Measurements from ENCODE around the gene RPN2. TPM values are rescaled to one million over a fixed set of nuclear protein-coding genes. Genes with fewer than 3 reads are reported as not detected.

The RPN2 gene
- total and polyA plus RNA-seq, 2 donors (not counting 1 experiment from before 2014, with no cell fraction given) = 80.2 to 87.3 TPM

- Histone ChIP-seq H2AFZ (ENCODE audit: insufficient read depth, low read depth, low read length, poor library complexity, severe bottlenecking) (no peak overlapping the region), H3K4me2 (replicated peaks; ENCODE audit: low read depth, low read length, poor library complexity, severe bottlenecking) (no peak overlapping the region), H3K36me3 (replicated peaks in 1 of 2; ENCODE audit: control extremely low read depth in 1 of 2, control insufficient read depth in 1 of 2, extremely low read depth in 1 of 2, insufficient read depth in 2 of 2, low read length in 1 of 2) (peaks cover 0 to 37% of the 10 kb centered on the region in 2 experiments), H3K27me3 (replicated peaks in 1 of 4; ENCODE audit: control extremely low read depth in 1 of 4, control insufficient read depth in 3 of 4, insufficient read depth in 4 of 4, low read length in 3 of 4) (no peaks in the 10 kb centered on the region), H3K4me3 (ENCODE audit: control extremely low read depth in 1 of 5, extremely low read depth in 1 of 5, insufficient read depth in 1 of 5, low read depth in 2 of 5, low read length in 4 of 5) (no peak overlapping the region), H3K9me3 (ENCODE audit: control extremely low read depth in 1 of 3, control insufficient read depth in 2 of 3, insufficient read depth in 1 of 3, low read length in 2 of 3) (no peaks in the 10 kb centered on the region), H3K79me2 (ENCODE audit: control insufficient read depth, insufficient read depth, low read length) (peaks cover 96% of the 10 kb centered on the region), H4K20me1 (ENCODE audit: control insufficient read depth, insufficient read depth, low read length, poor library complexity, severe bottlenecking) (peaks cover 65% of the 10 kb centered on the region), H3K27ac (ENCODE audit: low read length in 2 of 2) (no peak overlapping the region), H3K4me1 (ENCODE audit: control insufficient read depth in 2 of 2, insufficient read depth in 2 of 2, low read length in 2 of 2) (peaks cover 18 to 37% of the 10 kb centered on the region in 2 donors), H3K9ac (ENCODE audit: low read length) (no peak overlapping the region)
- ATAC-seq (ENCODE audit: low read depth) = no peak
- Mint-ChIP-seq H3K9me3 (ENCODE audit: insufficient read depth) (no peaks in the 10 kb centered on the region), H3K27me3 (no peaks in the 10 kb centered on the region), H3K4me1 (peaks cover 50% of the 10 kb centered on the region), H3K4me3 (no peak overlapping the region), H3K27ac (peak overlapping the region; percentile 46)
- intact Hi-C loops (cut with micrococcal nuclease) = loop anchor here (2.0 to 10.0 kb wide), 3 partner anchors 191 to 801 kb away; partner anchors contain the start of gene BLCAP
- no peak for DNase-seq
- TF ChIP-seq EZH2 (IDR thresholded peaks at IDR 0.05; ENCODE audit: borderline replicate concordance, insufficient read depth, low read depth, low read length, poor library complexity, severe bottlenecking) (no peak), CTCF (IDR thresholded peaks at IDR 0.05) (no peak)
- CTCF ChIA-PET = interaction anchor here (0.8 to 17.7 kb wide), 6 partner anchors 12 to 338 kb away, joined by 3 to 307 read pairs (median 24); partner anchors contain the start of genes BLCAP, MROH8 and RPN2
- WGBS (ENCODE audit: insufficient coverage) = 100% methylated on average over 8 of the region's 8 CpGs
- POLR2A ChIA-PET = no interaction called here
Measured at GRCh38 chr20:37193821-37194220, 14.7 kb downstream of the RPN2 start.

- Histone ChIP-seq H3K9ac (ENCODE audit: low read length) (no peak overlapping the region), H3K4me2 (replicated peaks; ENCODE audit: low read depth, low read length, poor library complexity, severe bottlenecking) (no peak overlapping the region), H3K4me1 (ENCODE audit: control insufficient read depth in 2 of 2, insufficient read depth in 2 of 2, low read length in 2 of 2) (peaks cover 11 to 29% of the 10 kb centered on the region in 2 donors), H3K9me3 (ENCODE audit: control extremely low read depth in 1 of 3, control insufficient read depth in 2 of 3, insufficient read depth in 1 of 3, low read length in 2 of 3) (no peaks in the 10 kb centered on the region), H3K79me2 (ENCODE audit: control insufficient read depth, insufficient read depth, low read length) (peaks cover 95% of the 10 kb centered on the region), H3K27me3 (replicated peaks in 1 of 4; ENCODE audit: control extremely low read depth in 1 of 4, control insufficient read depth in 3 of 4, insufficient read depth in 4 of 4, low read length in 3 of 4) (no peaks in the 10 kb centered on the region), H3K4me3 (ENCODE audit: control extremely low read depth in 1 of 5, extremely low read depth in 1 of 5, insufficient read depth in 1 of 5, low read depth in 2 of 5, low read length in 4 of 5) (no peak overlapping the region), H3K36me3 (replicated peaks in 1 of 2; ENCODE audit: control extremely low read depth in 1 of 2, control insufficient read depth in 1 of 2, extremely low read depth in 1 of 2, insufficient read depth in 2 of 2, low read length in 1 of 2) (peaks cover 0 to 46% of the 10 kb centered on the region in 2 experiments), H2AFZ (ENCODE audit: insufficient read depth, low read depth, low read length, poor library complexity, severe bottlenecking) (no peak overlapping the region), H3K27ac (ENCODE audit: low read length in 2 of 2) (peak overlapping the region; percentile 0 to 3), H4K20me1 (ENCODE audit: control insufficient read depth, insufficient read depth, low read length, poor library complexity, severe bottlenecking) (peaks cover 71% of the 10 kb centered on the region)
- ChIA-PET POLR2A (interaction anchor here (0.9 kb wide), 1 partner anchor 16 kb away, joined by 3 read pairs; the partner anchor contains the start of genes MROH8 and RPN2), CTCF (interaction anchor here (0.7 to 17.7 kb wide), 22 partner anchors 9 to 804 kb away, joined by 3 to 307 read pairs (median 6); partner anchors contain the start of genes BLCAP, MANBAL, MROH8 and RPN2)
- DNase-seq = no peak
- H3K4me3 Mint-ChIP-seq = no peak overlapping the region
- H3K27ac Mint-ChIP-seq = peak overlapping the region; percentile 64
- H3K9me3 Mint-ChIP-seq (ENCODE audit: insufficient read depth) = no peaks in the 10 kb centered on the region
- 38% methylated on average over 14 of the region's 14 CpGs for WGBS (ENCODE audit: insufficient coverage)
- ATAC-seq (ENCODE audit: low read depth) = no peak
- peaks cover 43% of the 10 kb centered on the region for H3K4me1 Mint-ChIP-seq
- intact Hi-C loops (cut with micrococcal nuclease) = loop anchor here (1.0 to 10.0 kb wide), 4 partner anchors 17 to 800 kb away; no protein-coding TSS in a partner anchor
- H3K27me3 Mint-ChIP-seq = no peaks in the 10 kb centered on the region
- TF ChIP-seq EZH2 (IDR thresholded peaks at IDR 0.05; ENCODE audit: borderline replicate concordance, insufficient read depth, low read depth, low read length, poor library complexity, severe bottlenecking) (no peak), CTCF (IDR thresholded peaks at IDR 0.05) (no peak)
Measured at GRCh38 chr20:37194621-37195417, 15.7 kb downstream of the RPN2 start.

Measured in B cell (primary cell).